ENCODE results near the gene TRIM37. TPM values are rescaled to one million over a fixed set of nuclear protein-coding genes. Genes with fewer than 3 reads are reported as not detected.

TRIM37 gene
- total and polyA plus RNA-seq, 4 donors = 5.4 to 12.9 (median 8.1) TPM

DNA sequence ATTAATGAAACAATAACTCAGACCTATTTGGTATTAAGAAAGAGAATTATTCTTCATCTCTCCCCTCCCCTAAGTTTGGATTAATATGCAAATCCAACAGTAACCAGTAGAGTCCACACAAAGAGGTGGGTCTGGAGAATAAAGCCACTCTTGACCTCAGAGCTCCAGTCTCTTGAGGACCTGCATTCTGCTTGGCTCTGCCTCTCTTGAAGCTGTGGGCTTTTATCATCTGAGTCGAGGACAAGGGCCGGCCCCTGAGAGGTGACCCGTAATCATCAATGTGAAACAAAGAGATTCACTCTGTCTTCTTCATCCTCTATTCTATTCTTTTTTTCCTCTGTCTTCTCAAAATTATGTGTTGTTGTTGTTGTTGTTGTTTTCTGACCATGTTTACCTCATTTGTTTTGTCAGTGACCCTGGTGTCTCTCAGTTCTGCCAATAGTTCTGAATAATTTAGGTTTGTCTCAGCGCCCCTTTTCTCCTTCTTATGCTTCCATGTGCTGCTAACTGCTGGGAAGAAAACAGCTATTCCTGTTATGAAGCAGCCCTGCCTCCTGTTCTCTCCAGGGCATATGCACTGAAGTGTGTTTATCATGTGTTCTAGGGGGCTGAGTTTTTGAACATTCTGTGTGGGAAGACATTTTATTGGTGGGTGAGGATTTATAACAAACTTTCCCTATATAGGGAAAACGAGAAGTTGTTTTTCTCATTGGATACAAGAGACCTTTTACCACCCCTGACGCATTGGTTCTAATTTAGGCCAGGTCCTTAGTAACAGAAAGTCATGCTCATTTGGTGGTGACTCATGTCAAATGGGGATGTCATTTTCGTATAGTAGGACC, 135.8 kb downstream of the TRIM37 start:
- H3K27ac ChIP-seq (ENCODE audit: low read depth in 1 of 2, low read length in 2 of 2) = no peak overlapping the region
- peaks cover 0 to 2% (median 0%) of the 10 kb centered on the region in 4 donors for H3K4me1 ChIP-seq (ENCODE audit: control insufficient read depth in 4 of 4, insufficient read depth in 4 of 4, low read length in 3 of 4)
- no peak for DNase-seq (ENCODE audit: low spot score)
- TF ChIP-seq, protein P1, sequence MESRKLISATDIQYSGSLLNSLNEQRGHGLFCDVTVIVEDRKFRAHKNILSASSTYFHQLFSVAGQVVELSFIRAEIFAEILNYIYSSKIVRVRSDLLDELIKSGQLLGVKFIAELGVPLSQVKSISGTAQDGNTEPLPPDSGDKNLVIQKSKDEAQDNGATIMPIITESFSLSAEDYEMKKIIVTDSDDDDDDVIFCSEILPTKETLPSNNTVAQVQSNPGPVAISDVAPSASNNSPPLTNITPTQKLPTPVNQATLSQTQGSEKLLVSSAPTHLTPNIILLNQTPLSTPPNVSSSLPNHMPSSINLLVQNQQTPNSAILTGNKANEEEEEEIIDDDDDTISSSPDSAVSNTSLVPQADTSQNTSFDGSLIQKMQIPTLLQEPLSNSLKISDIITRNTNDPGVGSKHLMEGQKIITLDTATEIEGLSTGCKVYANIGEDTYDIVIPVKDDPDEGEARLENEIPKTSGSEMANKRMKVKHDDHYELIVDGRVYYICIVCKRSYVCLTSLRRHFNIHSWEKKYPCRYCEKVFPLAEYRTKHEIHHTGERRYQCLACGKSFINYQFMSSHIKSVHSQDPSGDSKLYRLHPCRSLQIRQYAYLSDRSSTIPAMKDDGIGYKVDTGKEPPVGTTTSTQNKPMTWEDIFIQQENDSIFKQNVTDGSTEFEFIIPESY (IDR thresholded peaks at IDR 0.05) = no peak
- TF ChIP-seq EGR1 (IDR thresholded peaks at IDR 0.05; ENCODE audit: low read depth in 2 of 2) (no peak), JUND (IDR thresholded peaks at IDR 0.05) (no peak), RAD21 (IDR thresholded peaks at IDR 0.05) (no peak), HNF4A (conservative IDR thresholded peaks at IDR 0.05) (no peak), GABPA (IDR thresholded peaks at IDR 0.05 in 1 of 2, conservative IDR thresholded peaks at IDR 0.05 in 1 of 2) (no peak)
- TF ChIP-seq, protein P2, sequence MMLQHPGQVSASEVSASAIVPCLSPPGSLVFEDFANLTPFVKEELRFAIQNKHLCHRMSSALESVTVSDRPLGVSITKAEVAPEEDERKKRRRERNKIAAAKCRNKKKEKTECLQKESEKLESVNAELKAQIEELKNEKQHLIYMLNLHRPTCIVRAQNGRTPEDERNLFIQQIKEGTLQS (IDR thresholded peaks at IDR 0.05) = no peak
- H3K4me3 ChIP-seq (ENCODE audit: low read depth in 1 of 3, low read length in 3 of 3) = no peak overlapping the region
- H3K27me3 ChIP-seq (ENCODE audit: control insufficient read depth in 4 of 4, insufficient read depth in 4 of 4, low read length in 3 of 4) = no peaks in the 10 kb centered on the region
- no peaks in the 10 kb centered on the region for H3K36me3 ChIP-seq (ENCODE audit: control insufficient read depth in 4 of 4, insufficient read depth in 3 of 4, low read depth in 1 of 4, low read length in 3 of 4)
- no peak overlapping the region for H3K9ac ChIP-seq (ENCODE audit: low read depth in 1 of 2, low read length in 2 of 2)
- no peaks in the 10 kb centered on the region for H3K9me3 ChIP-seq (ENCODE audit: control insufficient read depth in 4 of 4, low read length in 3 of 4)
- WGBS = 89% methylated on average over 7 of the region's 7 CpGs

DNA sequence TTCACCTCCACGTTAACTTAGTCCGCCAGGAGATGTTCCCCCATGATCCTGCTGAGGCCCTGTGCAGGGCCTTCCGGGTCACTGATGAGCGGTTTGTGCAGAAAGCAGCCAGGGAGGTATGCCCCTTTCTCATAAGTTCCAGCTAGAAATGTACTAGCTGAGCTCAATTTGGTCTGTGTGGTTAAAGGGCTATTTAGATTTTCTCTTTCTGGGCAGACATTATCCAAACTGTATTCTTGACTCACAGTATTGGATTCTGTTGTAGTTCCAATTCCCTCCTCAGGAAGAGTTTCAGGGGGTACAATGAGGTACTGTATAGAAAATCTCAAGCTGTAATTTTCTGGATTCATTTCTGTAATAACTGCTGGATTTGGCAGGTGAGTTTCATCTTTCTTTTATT, 137.1 kb downstream of the TRIM37 start:
- Histone ChIP-seq H3K4me1 (ENCODE audit: control insufficient read depth in 4 of 4, insufficient read depth in 4 of 4, low read length in 3 of 4) (peaks cover 0 to 7% (median 2%) of the 10 kb centered on the region in 4 donors), H3K27ac (ENCODE audit: low read depth in 1 of 2, low read length in 2 of 2) (no peak overlapping the region), H3K9me3 (ENCODE audit: control insufficient read depth in 4 of 4, low read length in 3 of 4) (no peaks in the 10 kb centered on the region), H3K36me3 (ENCODE audit: control insufficient read depth in 4 of 4, insufficient read depth in 3 of 4, low read depth in 1 of 4, low read length in 3 of 4) (no peaks in the 10 kb centered on the region), H3K27me3 (ENCODE audit: control insufficient read depth in 4 of 4, insufficient read depth in 4 of 4, low read length in 3 of 4) (no peaks in the 10 kb centered on the region), H3K4me3 (ENCODE audit: low read depth in 1 of 3, low read length in 3 of 3) (no peak overlapping the region), H3K9ac (ENCODE audit: low read depth in 1 of 2, low read length in 2 of 2) (no peak overlapping the region)
- 97% methylated on average over 4 of the region's 4 CpGs for WGBS
- no peak for TF ChIP-seq HNF4G (IDR thresholded peaks at IDR 0.05)
- no peak for TF ChIP-seq EGR1 (IDR thresholded peaks at IDR 0.05; ENCODE audit: low read depth in 2 of 2)
- TF ChIP-seq JUND (IDR thresholded peaks at IDR 0.05) = no peak
- TF ChIP-seq GABPA (IDR thresholded peaks at IDR 0.05 in 1 of 2, conservative IDR thresholded peaks at IDR 0.05 in 1 of 2) = no peak
- no peak for TF ChIP-seq HNF4A (conservative IDR thresholded peaks at IDR 0.05)
- TF ChIP-seq, protein P3, sequence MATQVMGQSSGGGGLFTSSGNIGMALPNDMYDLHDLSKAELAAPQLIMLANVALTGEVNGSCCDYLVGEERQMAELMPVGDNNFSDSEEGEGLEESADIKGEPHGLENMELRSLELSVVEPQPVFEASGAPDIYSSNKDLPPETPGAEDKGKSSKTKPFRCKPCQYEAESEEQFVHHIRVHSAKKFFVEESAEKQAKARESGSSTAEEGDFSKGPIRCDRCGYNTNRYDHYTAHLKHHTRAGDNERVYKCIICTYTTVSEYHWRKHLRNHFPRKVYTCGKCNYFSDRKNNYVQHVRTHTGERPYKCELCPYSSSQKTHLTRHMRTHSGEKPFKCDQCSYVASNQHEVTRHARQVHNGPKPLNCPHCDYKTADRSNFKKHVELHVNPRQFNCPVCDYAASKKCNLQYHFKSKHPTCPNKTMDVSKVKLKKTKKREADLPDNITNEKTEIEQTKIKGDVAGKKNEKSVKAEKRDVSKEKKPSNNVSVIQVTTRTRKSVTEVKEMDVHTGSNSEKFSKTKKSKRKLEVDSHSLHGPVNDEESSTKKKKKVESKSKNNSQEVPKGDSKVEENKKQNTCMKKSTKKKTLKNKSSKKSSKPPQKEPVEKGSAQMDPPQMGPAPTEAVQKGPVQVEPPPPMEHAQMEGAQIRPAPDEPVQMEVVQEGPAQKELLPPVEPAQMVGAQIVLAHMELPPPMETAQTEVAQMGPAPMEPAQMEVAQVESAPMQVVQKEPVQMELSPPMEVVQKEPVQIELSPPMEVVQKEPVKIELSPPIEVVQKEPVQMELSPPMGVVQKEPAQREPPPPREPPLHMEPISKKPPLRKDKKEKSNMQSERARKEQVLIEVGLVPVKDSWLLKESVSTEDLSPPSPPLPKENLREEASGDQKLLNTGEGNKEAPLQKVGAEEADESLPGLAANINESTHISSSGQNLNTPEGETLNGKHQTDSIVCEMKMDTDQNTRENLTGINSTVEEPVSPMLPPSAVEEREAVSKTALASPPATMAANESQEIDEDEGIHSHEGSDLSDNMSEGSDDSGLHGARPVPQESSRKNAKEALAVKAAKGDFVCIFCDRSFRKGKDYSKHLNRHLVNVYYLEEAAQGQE (IDR thresholded peaks at IDR 0.05) = no peak
- TF ChIP-seq SP1 (IDR thresholded peaks at IDR 0.05) = no peak
- no peak for TF ChIP-seq YY1 (IDR thresholded peaks at IDR 0.05)
- no peak for TF ChIP-seq FOXA1 (IDR thresholded peaks at IDR 0.05)
- no peak for TF ChIP-seq RAD21 (IDR thresholded peaks at IDR 0.05)
- TF ChIP-seq, protein P4, sequence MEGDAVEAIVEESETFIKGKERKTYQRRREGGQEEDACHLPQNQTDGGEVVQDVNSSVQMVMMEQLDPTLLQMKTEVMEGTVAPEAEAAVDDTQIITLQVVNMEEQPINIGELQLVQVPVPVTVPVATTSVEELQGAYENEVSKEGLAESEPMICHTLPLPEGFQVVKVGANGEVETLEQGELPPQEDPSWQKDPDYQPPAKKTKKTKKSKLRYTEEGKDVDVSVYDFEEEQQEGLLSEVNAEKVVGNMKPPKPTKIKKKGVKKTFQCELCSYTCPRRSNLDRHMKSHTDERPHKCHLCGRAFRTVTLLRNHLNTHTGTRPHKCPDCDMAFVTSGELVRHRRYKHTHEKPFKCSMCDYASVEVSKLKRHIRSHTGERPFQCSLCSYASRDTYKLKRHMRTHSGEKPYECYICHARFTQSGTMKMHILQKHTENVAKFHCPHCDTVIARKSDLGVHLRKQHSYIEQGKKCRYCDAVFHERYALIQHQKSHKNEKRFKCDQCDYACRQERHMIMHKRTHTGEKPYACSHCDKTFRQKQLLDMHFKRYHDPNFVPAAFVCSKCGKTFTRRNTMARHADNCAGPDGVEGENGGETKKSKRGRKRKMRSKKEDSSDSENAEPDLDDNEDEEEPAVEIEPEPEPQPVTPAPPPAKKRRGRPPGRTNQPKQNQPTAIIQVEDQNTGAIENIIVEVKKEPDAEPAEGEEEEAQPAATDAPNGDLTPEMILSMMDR (IDR thresholded peaks at IDR 0.05; ENCODE audit: low read depth, low read length, missing input control) = no peak
- no peak for TF ChIP-seq TAF1 (conservative IDR thresholded peaks at IDR 0.05)
- no peak for DNase-seq (ENCODE audit: low spot score)

Data from liver (tissue), 9 donors.